DMS 273 treated with DMSO at 0.1 percent for 48 hours (cell line): ENCODE data around the gene EXOC3L4.
"Not testable (repeated sequence)": the region's sequence is repeated elsewhere in the genome, so short reads cannot be mapped to it uniquely, and the experiment has no call there.

Experiments used
- DNase-seq: peaks from one replicate; lab custom pipeline; 2025; lab: John Stamatoyannopoulos, UW

EXOC3L4 gene

GRCh38 chr14:103105580-103106150 lies 11.1 kb downstream of the EXOC3L4 start:
- DNase-seq, result peak; percentile 15

- DNase-seq, result no peak
These were observed 12.9 kb downstream of the EXOC3L4 start for GRCh38 chr14:103107455-103107854.

GRCh38 chr14:103107941-103108748 lies 13.6 kb downstream of the EXOC3L4 start:
- DNase-seq, result no peak

GRCh38 chr14:103108749-103109207 lies 14.3 kb downstream of the EXOC3L4 start:
- DNase-seq, result no peak

GRCh38 chr14:103109535-103110441 lies 15.3 kb downstream of the EXOC3L4 start:
- peak; percentile 26 for DNase-seq

GRCh38 chr14:103110681-103111231 lies 16.2 kb downstream of the EXOC3L4 start:
- peak; percentile 19 for DNase-seq

- no peak for DNase-seq
These were observed 16.8 kb downstream of the EXOC3L4 start for GRCh38 chr14:103111232-103111868.

GRCh38 chr14:103112400-103113243 lies 18.1 kb downstream of the EXOC3L4 start:
- DNase-seq, result no peak

GRCh38 chr14:103113303-103113702 lies 18.8 kb downstream of the EXOC3L4 start:
- no peak for DNase-seq

GRCh38 chr14:103113774-103114173 lies 19.2 kb downstream of the EXOC3L4 start:
- DNase-seq, result no peak

GRCh38 chr14:103115086-103115679 lies 20.7 kb downstream of the EXOC3L4 start:
- DNase-seq, result not testable (repeated sequence)

- no peak for DNase-seq
These were observed 21.5 kb downstream of the EXOC3L4 start for GRCh38 chr14:103115845-103116572.

- DNase-seq, result no peak
These were observed 22.1 kb downstream of the EXOC3L4 start for GRCh38 chr14:103116636-103117035.

GRCh38 chr14:103117499-103117898 lies 23.0 kb downstream of the EXOC3L4 start:
- not testable (repeated sequence) for DNase-seq

GRCh38 chr14:103118018-103118662 lies 23.6 kb downstream of the EXOC3L4 start:
- DNase-seq, result no peak

- no peak for DNase-seq
These were observed 24.3 kb downstream of the EXOC3L4 start for GRCh38 chr14:103118663-103119404.

- DNase-seq, result not testable (repeated sequence)
These were observed 25.0 kb downstream of the EXOC3L4 start for GRCh38 chr14:103119527-103119926.

- no peak for DNase-seq
These were observed 26.8 kb downstream of the EXOC3L4 start for GRCh38 chr14:103121121-103121845.
